ENCODE results near the gene AVL9.
"Not testable (repeated sequence)": the region's sequence is repeated elsewhere in the genome, so short reads cannot be mapped to it uniquely, and the experiment has no call there.

AVL9 gene

GRCh38 chr7:32631021-32631420, 135.7 kb downstream of the AVL9 start:
- TF ChIP-seq CTCF (IDR thresholded peaks at IDR 0.05; ENCODE audit: low read depth, low read length): no peak
- in situ Hi-C loops (cut with HindIII; ENCODE audit: low sequenced_read_pairs): no loop called here
- no peak overlapping the region for H3K4me3 ChIP-seq (ENCODE audit: low read depth, low read length)
- DNase-seq (ENCODE audit: low read depth, low spot score): no peak

GRCh38 chr7:32631590-32632497, 136.6 kb downstream of the AVL9 start:
- DNase-seq (ENCODE audit: low read depth, low spot score); H3K4me3 ChIP-seq (ENCODE audit: low read depth, low read length); in situ Hi-C loops (cut with HindIII; ENCODE audit: low sequenced_read_pairs): not testable (repeated sequence)

GRCh38 chr7:32633446-32633845, 138.2 kb downstream of the AVL9 start:
- in situ Hi-C loops (cut with HindIII; ENCODE audit: low sequenced_read_pairs); H3K4me3 ChIP-seq (ENCODE audit: low read depth, low read length); DNase-seq (ENCODE audit: low read depth, low spot score): not testable (repeated sequence)

- DNase-seq (ENCODE audit: low read depth, low spot score): not testable (repeated sequence)
Observed at GRCh38 chr7:32634798-32635393, 139.6 kb downstream of the AVL9 start.

GRCh38 chr7:32636725-32637462, 141.6 kb downstream of the AVL9 start:
- H3K4me3 ChIP-seq (ENCODE audit: low read depth, low read length); in situ Hi-C loops (cut with HindIII; ENCODE audit: low sequenced_read_pairs); DNase-seq (ENCODE audit: low read depth, low spot score): not testable (repeated sequence)

More at GRCh38 chr7:32634798-32635393, 139.6 kb downstream of the AVL9 start:
- H3K4me3 ChIP-seq (ENCODE audit: low read depth, low read length); in situ Hi-C loops (cut with HindIII; ENCODE audit: low sequenced_read_pairs): not testable (repeated sequence)

- H3K4me3 ChIP-seq (ENCODE audit: low read depth, low read length); in situ Hi-C loops (cut with HindIII; ENCODE audit: low sequenced_read_pairs); DNase-seq (ENCODE audit: low read depth, low spot score): not testable (repeated sequence)
Observed at GRCh38 chr7:32637611-32638010, 142.3 kb downstream of the AVL9 start.
